Stomach smooth muscle (tissue), 2 donors: ENCODE measurements around the gene ATP6V0E2.

ENCODE experiments used
- H3K27ac ChIP-seq: one replicate; pipeline ENCODE4 v1.7.0; 2013; ENCODE audit warnings: mild to moderate bottlenecking, low read length, inconsistent platforms
- H3K27me3 ChIP-seq, 2 donors: one replicate each; pipeline ENCODE4 v1.7.0; 2013; ENCODE audit warnings: low read length in 2 of 2; ENCODE audit not compliant: insufficient read depth in 2 of 2, control insufficient read depth in 1 of 2
- H3K36me3 ChIP-seq, 2 donors: one replicate each; pipeline ENCODE4 v1.7.0; 2013; ENCODE audit warnings: low read length in 2 of 2; ENCODE audit not compliant: control insufficient read depth in 2 of 2, insufficient read depth in 2 of 2
- H3K4me1 ChIP-seq: one replicate; pipeline ENCODE4 v1.7.0; 2013; ENCODE audit warnings: low read length; ENCODE audit not compliant: control insufficient read depth, insufficient read depth
- H3K4me3 ChIP-seq, 2 donors: one replicate each; pipeline ENCODE4 v1.7.0; 2013; ENCODE audit warnings: low read length in 2 of 2
- H3K9ac ChIP-seq, 2 donors: one replicate each; pipeline ENCODE4 v1.7.0; 2013; ENCODE audit warnings: low read length in 2 of 2, mild to moderate bottlenecking in 1 of 2
- H3K9me3 ChIP-seq, 2 donors: one replicate each; pipeline ENCODE4 v1.7.0; 2013; ENCODE audit warnings: low read length in 2 of 2; ENCODE audit not compliant: control insufficient read depth in 2 of 2
- donor health status: healthy.
- donor health status: Pancreatic carcinoma.

ATP6V0E2 gene

GRCh38 chr7:149839933-149840332 lies 33.8 kb upstream of the ATP6V0E2 start:
- peaks cover 7% of the 10 kb centered on the region for H3K4me1 ChIP-seq
- H3K9me3 ChIP-seq: no peaks in the 10 kb centered on the region
- H3K27ac ChIP-seq: no peak overlapping the region
- no peak overlapping the region for H3K4me3 ChIP-seq
- H3K36me3 ChIP-seq: peaks cover 0 to 3% of the 10 kb centered on the region in 2 donors
- no peaks in the 10 kb centered on the region for H3K27me3 ChIP-seq
- no peak overlapping the region for H3K9ac ChIP-seq

GRCh38 chr7:149843566-149843965 lies 30.2 kb upstream of the ATP6V0E2 start:
- H3K4me1 ChIP-seq: peaks cover 9% of the 10 kb centered on the region
- H3K9ac ChIP-seq: no peak overlapping the region
- H3K4me3 ChIP-seq: no peak overlapping the region
- no peaks in the 10 kb centered on the region for H3K9me3 ChIP-seq
- H3K27ac ChIP-seq: no peak overlapping the region
- peaks cover 24 to 28% of the 10 kb centered on the region in 2 donors for H3K36me3 ChIP-seq
- no peaks in the 10 kb centered on the region for H3K27me3 ChIP-seq

GRCh38 chr7:149844445-149844844 lies 29.3 kb upstream of the ATP6V0E2 start:
- Histone ChIP-seq H3K4me1 (peaks cover 2% of the 10 kb centered on the region), H3K9me3 (no peaks in the 10 kb centered on the region), H3K9ac (no peak overlapping the region), H3K27me3 (no peaks in the 10 kb centered on the region), H3K4me3 (no peak overlapping the region), H3K27ac (no peak overlapping the region), H3K36me3 (peaks cover 24 to 29% of the 10 kb centered on the region in 2 donors)

GRCh38 chr7:149845257-149845980 lies 28.4 kb upstream of the ATP6V0E2 start:
- H3K4me3 ChIP-seq: no peak overlapping the region
- peaks cover 2% of the 10 kb centered on the region for H3K4me1 ChIP-seq
- H3K9me3 ChIP-seq: no peaks in the 10 kb centered on the region
- peaks cover 28 to 36% of the 10 kb centered on the region in 2 donors for H3K36me3 ChIP-seq
- H3K27me3 ChIP-seq: no peaks in the 10 kb centered on the region
- H3K27ac ChIP-seq: no peak overlapping the region
- H3K9ac ChIP-seq: no peak overlapping the region

- Histone ChIP-seq H3K9ac (no peak overlapping the region), H3K4me3 (no peak overlapping the region), H3K4me1 (peaks cover 2% of the 10 kb centered on the region), H3K9me3 (no peaks in the 10 kb centered on the region), H3K36me3 (peaks cover 32 to 37% of the 10 kb centered on the region in 2 donors), H3K27ac (no peak overlapping the region), H3K27me3 (no peaks in the 10 kb centered on the region)
Observed at GRCh38 chr7:149846021-149846420, 27.7 kb upstream of the ATP6V0E2 start.

- Histone ChIP-seq H3K9ac (no peak overlapping the region), H3K36me3 (peaks cover 32 to 37% of the 10 kb centered on the region in 2 donors)
Observed at GRCh38 chr7:149846436-149847046, 27.2 kb upstream of the ATP6V0E2 start.

GRCh38 chr7:149849174-149849573 lies 24.6 kb upstream of the ATP6V0E2 start:
- no peaks in the 10 kb centered on the region for H3K27me3 ChIP-seq
- H3K36me3 ChIP-seq: peaks cover 39 to 40% of the 10 kb centered on the region in 2 donors
- no peak overlapping the region for H3K27ac ChIP-seq
- no peak overlapping the region for H3K4me3 ChIP-seq
- no peaks in the 10 kb centered on the region for H3K9me3 ChIP-seq
- peaks cover 2% of the 10 kb centered on the region for H3K4me1 ChIP-seq
- H3K9ac ChIP-seq: no peak overlapping the region

More at GRCh38 chr7:149846436-149847046, 27.2 kb upstream of the ATP6V0E2 start:
- Histone ChIP-seq H3K4me1 (peaks cover 2% of the 10 kb centered on the region), H3K9me3 (no peaks in the 10 kb centered on the region), H3K27ac (no peak overlapping the region), H3K4me3 (no peak overlapping the region), H3K27me3 (no peaks in the 10 kb centered on the region)

GRCh38 chr7:149850007-149850594 lies 23.7 kb upstream of the ATP6V0E2 start:
- no peak overlapping the region for H3K9ac ChIP-seq
- no peaks in the 10 kb centered on the region for H3K9me3 ChIP-seq
- H3K27ac ChIP-seq: no peak overlapping the region
- peaks cover 36 to 39% of the 10 kb centered on the region in 2 donors for H3K36me3 ChIP-seq
- H3K4me1 ChIP-seq: peaks cover 9% of the 10 kb centered on the region
- no peak overlapping the region for H3K4me3 ChIP-seq
- H3K27me3 ChIP-seq: no peaks in the 10 kb centered on the region

- Histone ChIP-seq H3K9ac (no peak overlapping the region), H3K4me1 (peaks cover 11% of the 10 kb centered on the region), H3K36me3 (peaks cover 34 to 36% of the 10 kb centered on the region in 2 donors), H3K9me3 (no peaks in the 10 kb centered on the region), H3K27ac (no peak overlapping the region), H3K4me3 (no peak overlapping the region), H3K27me3 (no peaks in the 10 kb centered on the region)
Observed at GRCh38 chr7:149850716-149851115, 23.1 kb upstream of the ATP6V0E2 start.

- peaks cover 13% of the 10 kb centered on the region for H3K4me1 ChIP-seq
- no peaks in the 10 kb centered on the region for H3K9me3 ChIP-seq
- H3K27me3 ChIP-seq: no peaks in the 10 kb centered on the region
- H3K9ac ChIP-seq: no peak overlapping the region
- H3K27ac ChIP-seq: no peak overlapping the region
- H3K36me3 ChIP-seq: peaks cover 30% of the 10 kb centered on the region in 2 donors
- no peak overlapping the region for H3K4me3 ChIP-seq
Observed at GRCh38 chr7:149851449-149851848, 22.3 kb upstream of the ATP6V0E2 start.

- peaks cover 13% of the 10 kb centered on the region for H3K4me1 ChIP-seq
- H3K36me3 ChIP-seq: peaks cover 16 to 22% of the 10 kb centered on the region in 2 donors
- no peaks in the 10 kb centered on the region for H3K27me3 ChIP-seq
- no peak overlapping the region for H3K9ac ChIP-seq
- no peaks in the 10 kb centered on the region for H3K9me3 ChIP-seq
- no peak overlapping the region for H3K27ac ChIP-seq
- no peak overlapping the region for H3K4me3 ChIP-seq
Observed at GRCh38 chr7:149853157-149853556, 20.6 kb upstream of the ATP6V0E2 start.
